Activated CD8-positive, alpha-beta memory T cell treated with anti-CD3 and anti-CD28 coated beads for 48 hours (primary cell): ENCODE results near the gene AGR2.
"Not testable (repeated sequence)": the region's sequence is repeated elsewhere in the genome, so short reads cannot be mapped to it uniquely, and the experiment has no call there.

Source experiments
- DNase-seq, 3 experiments: peaks; one replicate each; pipeline ENCODE4 v3.0.0-alpha.2; 2020; ENCODE audit warnings: low read depth in 2 of 3, low spot score in 2 of 3

AGR2 gene

GRCh38 chr7:16804674-16805439 is at the start of gene AGR2:
Gene AGR2, minus strand, starts transcription at chr7:16804999. Its CDS starts 3,203 bp downstream, at chr7:16801796.
- no peak for DNase-seq

- not testable (repeated sequence) for DNase-seq
Measured at GRCh38 chr7:16853189-16853588, 48.4 kb upstream of the AGR2 start.

- no peak for DNase-seq
Measured at GRCh38 chr7:16851829-16852228, 47.0 kb upstream of the AGR2 start.

- DNase-seq, result no peak
Measured at GRCh38 chr7:16850614-16851466, 46.0 kb upstream of the AGR2 start.

GRCh38 chr7:16849296-16850148 is 44.7 kb upstream of the AGR2 start:
- DNase-seq, result no peak

GRCh38 chr7:16847381-16847860 is 42.6 kb upstream of the AGR2 start:
- no peak for DNase-seq

GRCh38 chr7:16846601-16847165 is 41.9 kb upstream of the AGR2 start:
- no peak for DNase-seq

GRCh38 chr7:16845746-16846145 is 40.9 kb upstream of the AGR2 start:
- no peak for DNase-seq

- no peak for DNase-seq
Measured at GRCh38 chr7:16841681-16842080, 36.9 kb upstream of the AGR2 start.

GRCh38 chr7:16840094-16840493 is 35.3 kb upstream of the AGR2 start:
- no peak for DNase-seq

GRCh38 chr7:16839646-16840045 is 34.8 kb upstream of the AGR2 start:
- DNase-seq, result no peak

GRCh38 chr7:16838891-16839290 is 34.1 kb upstream of the AGR2 start:
- DNase-seq, result no peak

GRCh38 chr7:16838386-16838785 is 33.6 kb upstream of the AGR2 start:
- no peak for DNase-seq

- no peak for DNase-seq
Measured at GRCh38 chr7:16836481-16836880, 31.7 kb upstream of the AGR2 start.

GRCh38 chr7:16833373-16833772 is 28.6 kb upstream of the AGR2 start:
- no peak for DNase-seq

GRCh38 chr7:16826060-16826459 is 21.3 kb upstream of the AGR2 start:
- no peak for DNase-seq

GRCh38 chr7:16822029-16822428 is 17.2 kb upstream of the AGR2 start:
- DNase-seq, result no peak

- DNase-seq, result no peak
Measured at GRCh38 chr7:16818732-16819131, 13.9 kb upstream of the AGR2 start.

- no peak for DNase-seq
Measured at GRCh38 chr7:16817536-16817935, 12.7 kb upstream of the AGR2 start.

GRCh38 chr7:16816824-16817223 is 12.0 kb upstream of the AGR2 start:
- no peak for DNase-seq

- DNase-seq, result no peak
Measured at GRCh38 chr7:16815001-16815400, 10.2 kb upstream of the AGR2 start.
